HepG2 (cell line): ENCODE data around the gene SLC35B1. TPM values are rescaled to one million over a fixed set of nuclear protein-coding genes. Genes with fewer than 3 reads are reported as not detected.

Experiments used
- BHLHE40 ChIP-seq: IDR thresholded peaks from 2 replicates; pipeline ENCODE4 v1.6.1; 2011; ENCODE audit warnings: low read length, improper control_type of control experiment
- JDP2 ChIP-seq: sonication (generic); formaldehyde crosslinking; IDR thresholded peaks from 2 replicates; pipeline ENCODE4 v1.8.1; 2022; ENCODE audit warnings: missing genetic modification reagents, borderline replicate concordance
- MIER2 ChIP-seq: IDR thresholded peaks from 2 replicates; pipeline ENCODE4 v1.6.1; 2016; ENCODE audit warnings: missing biosample characterization, missing genetic modification reagents
- MTF2 ChIP-seq: sonication (generic); formaldehyde crosslinking; IDR thresholded peaks from 2 replicates; pipeline ENCODE4 v1.5.0; 2020; ENCODE audit warnings: missing genetic modification reagents, borderline replicate concordance
- PBX3 ChIP-seq: sonication (generic); formaldehyde crosslinking; IDR thresholded peaks from 2 replicates; pipeline ENCODE4 v1.8.1; 2023; ENCODE audit warnings: missing genetic modification reagents, inconsistent platforms, borderline replicate concordance
- SMAD9 ChIP-seq: sonication (generic); formaldehyde crosslinking; IDR thresholded peaks from 2 replicates; pipeline ENCODE4 v1.5.1; 2020; ENCODE audit warnings: mild to moderate bottlenecking, missing genetic modification reagents
- ZMYM2 ChIP-seq: sonication (generic); formaldehyde crosslinking; IDR thresholded peaks from 2 replicates; pipeline ENCODE4 v1.8.0; 2022; ENCODE audit warnings: mild to moderate bottlenecking, missing genetic modification reagents
- ZNF24 ChIP-seq: fragments of 450-650 bp; IDR thresholded peaks from 2 replicates; pipeline ENCODE4 v1.6.1; 2017; ENCODE audit warnings: antibody characterized with exemption, mild to moderate bottlenecking
- ZNF354B ChIP-seq: sonication (generic); formaldehyde crosslinking; IDR thresholded peaks from 2 replicates; pipeline ENCODE4 v1.8.0; 2022; ENCODE audit warnings: mild to moderate bottlenecking, missing genetic modification reagents
- ZNF530 ChIP-seq: sonication (generic); formaldehyde crosslinking; IDR thresholded peaks from 2 replicates; pipeline ENCODE4 v1.5.0; 2020; ENCODE audit warnings: low read depth, mild to moderate bottlenecking, missing genetic modification reagents
- ZNF563 ChIP-seq: sonication (generic); formaldehyde crosslinking; IDR thresholded peaks from 2 replicates; pipeline ENCODE4 v1.8.0; 2022; ENCODE audit warnings: mild to moderate bottlenecking, moderate library complexity, missing genetic modification reagents
- ZNF646 ChIP-seq: sonication (generic); formaldehyde crosslinking; IDR thresholded peaks from 2 replicates; pipeline ENCODE4 v1.9.0; 2021; ENCODE audit warnings: mild to moderate bottlenecking, missing genetic modification reagents
- ZNF772 ChIP-seq: sonication (generic); formaldehyde crosslinking; IDR thresholded peaks from 2 replicates; pipeline ENCODE4 v1.5.0; 2020; ENCODE audit warnings: mild to moderate bottlenecking, missing genetic modification reagents
- polyA plus RNA-seq, 8 experiments: library from polyadenylated mRNA; depleted of rRNA in 3 of 8; stranded (reverse) in 7 of 8; unstranded in 1 of 8; fragments of >200 nt; fragmentation: Illumina TruSeq in 4 of 8; extraction: Trizol in 4 of 8; gene quantifications; 2 replicates each; pipeline versions ENCODE4 v1.2.1 to v1.2.3, GENCODE V29; 2011 to 2016; ENCODE audit warnings: low read depth in 4 of 8, missing spikeins in 1 of 8, mixed read lengths in 1 of 8; ENCODE audit not compliant: insufficient read depth in 1 of 8
- total RNA-seq, 5 experiments: library from RNA; depleted of rRNA; stranded (reverse); fragments of >200 nt; fragmentation: Illumina TruSeq; extraction: Trizol; gene quantifications; 2 replicates each; pipeline ENCODE4 v1.2.3, GENCODE V29; 2016; ENCODE audit warnings: low read depth in 1 of 5
- TF ChIP-seq, protein P1 (sequence below): sonication (generic); formaldehyde crosslinking; IDR thresholded peaks from 2 replicates; pipeline ENCODE4 v1.5.1; 2020; ENCODE audit warnings: mild to moderate bottlenecking, missing genetic modification reagents, borderline replicate concordance

Gene SLC35B1
- total and polyA plus RNA-seq, 2 of the 13 experiments (the other 11 are each of a cell fraction or from before 2014, with no cell fraction given): 99.6 to 113 TPM

DNA sequence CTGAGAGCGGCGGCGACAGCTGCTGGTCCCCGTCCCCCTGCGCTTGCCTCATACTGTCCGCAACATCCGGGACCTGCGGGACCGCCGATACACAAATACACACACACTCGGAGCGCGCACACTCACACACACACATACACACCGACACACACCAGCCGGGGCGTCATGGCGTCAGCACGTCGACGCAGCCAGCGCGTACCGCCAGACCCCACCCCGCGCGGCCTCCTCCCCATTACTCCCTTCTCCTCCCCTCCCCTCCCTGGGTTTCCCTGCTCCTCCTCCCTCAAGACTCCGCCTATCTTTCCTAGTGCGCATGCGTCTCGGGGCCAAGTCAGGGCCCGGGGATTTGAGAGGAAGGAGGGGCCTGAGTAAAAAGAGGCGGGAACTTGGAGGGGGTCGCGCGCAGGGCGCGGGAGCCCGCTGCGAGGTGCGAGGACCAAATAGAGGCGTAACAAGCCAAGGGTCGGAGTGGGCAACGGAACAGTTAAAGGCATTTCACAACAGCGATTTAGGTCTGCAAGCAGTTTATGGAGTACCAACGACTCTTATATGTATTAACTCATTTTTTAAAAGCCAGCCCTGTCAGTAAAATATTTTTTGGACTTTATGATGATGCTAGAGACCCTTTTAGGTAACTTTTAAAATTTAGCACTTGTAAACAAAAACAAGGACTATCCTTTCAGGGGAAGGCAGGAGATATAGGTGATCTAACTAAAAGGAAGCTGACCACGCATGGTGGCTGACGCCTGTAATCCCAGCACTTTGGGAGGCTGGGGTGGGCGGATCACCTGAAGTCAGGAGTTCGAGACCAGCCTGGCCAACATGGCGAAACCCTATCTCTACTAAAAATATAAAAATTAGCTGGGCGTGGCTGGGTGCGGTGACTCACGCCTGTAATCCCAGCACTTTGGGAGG is 29.6 kb downstream of the SLC35B1 start, which contains the start of gene SPOP (continued):
- TF ChIP-seq ZNF646 (CRISPR knock-in tag) (peak; percentile 100), MTF2 (CRISPR knock-in tag) (peak; percentile 77; the same call in 1 of the 2 replicates), PBX3 (CRISPR knock-in tag) (peak; percentile 66), ZNF354B (CRISPR knock-in tag) (peak; percentile 88), ZNF530 (CRISPR knock-in tag) (no peak; the same call in 1 of the 2 replicates), ZMYM2 (CRISPR knock-in tag) (peak; percentile 99), SMAD9 (CRISPR knock-in tag) (no peak), JDP2 (CRISPR knock-in tag) (peak; percentile 82), BHLHE40 (no peak; the same call in 1 of the 2 replicates), ZNF772 (CRISPR knock-in tag) (peak; percentile 99), MIER2 (CRISPR knock-in tag) (0 out of 2 replicates have a peak, but pooled peaks have one; percentile 63), ZNF24 (peak; percentile 75), ZNF563 (peak; percentile 98)
- TF ChIP-seq, protein P1, sequence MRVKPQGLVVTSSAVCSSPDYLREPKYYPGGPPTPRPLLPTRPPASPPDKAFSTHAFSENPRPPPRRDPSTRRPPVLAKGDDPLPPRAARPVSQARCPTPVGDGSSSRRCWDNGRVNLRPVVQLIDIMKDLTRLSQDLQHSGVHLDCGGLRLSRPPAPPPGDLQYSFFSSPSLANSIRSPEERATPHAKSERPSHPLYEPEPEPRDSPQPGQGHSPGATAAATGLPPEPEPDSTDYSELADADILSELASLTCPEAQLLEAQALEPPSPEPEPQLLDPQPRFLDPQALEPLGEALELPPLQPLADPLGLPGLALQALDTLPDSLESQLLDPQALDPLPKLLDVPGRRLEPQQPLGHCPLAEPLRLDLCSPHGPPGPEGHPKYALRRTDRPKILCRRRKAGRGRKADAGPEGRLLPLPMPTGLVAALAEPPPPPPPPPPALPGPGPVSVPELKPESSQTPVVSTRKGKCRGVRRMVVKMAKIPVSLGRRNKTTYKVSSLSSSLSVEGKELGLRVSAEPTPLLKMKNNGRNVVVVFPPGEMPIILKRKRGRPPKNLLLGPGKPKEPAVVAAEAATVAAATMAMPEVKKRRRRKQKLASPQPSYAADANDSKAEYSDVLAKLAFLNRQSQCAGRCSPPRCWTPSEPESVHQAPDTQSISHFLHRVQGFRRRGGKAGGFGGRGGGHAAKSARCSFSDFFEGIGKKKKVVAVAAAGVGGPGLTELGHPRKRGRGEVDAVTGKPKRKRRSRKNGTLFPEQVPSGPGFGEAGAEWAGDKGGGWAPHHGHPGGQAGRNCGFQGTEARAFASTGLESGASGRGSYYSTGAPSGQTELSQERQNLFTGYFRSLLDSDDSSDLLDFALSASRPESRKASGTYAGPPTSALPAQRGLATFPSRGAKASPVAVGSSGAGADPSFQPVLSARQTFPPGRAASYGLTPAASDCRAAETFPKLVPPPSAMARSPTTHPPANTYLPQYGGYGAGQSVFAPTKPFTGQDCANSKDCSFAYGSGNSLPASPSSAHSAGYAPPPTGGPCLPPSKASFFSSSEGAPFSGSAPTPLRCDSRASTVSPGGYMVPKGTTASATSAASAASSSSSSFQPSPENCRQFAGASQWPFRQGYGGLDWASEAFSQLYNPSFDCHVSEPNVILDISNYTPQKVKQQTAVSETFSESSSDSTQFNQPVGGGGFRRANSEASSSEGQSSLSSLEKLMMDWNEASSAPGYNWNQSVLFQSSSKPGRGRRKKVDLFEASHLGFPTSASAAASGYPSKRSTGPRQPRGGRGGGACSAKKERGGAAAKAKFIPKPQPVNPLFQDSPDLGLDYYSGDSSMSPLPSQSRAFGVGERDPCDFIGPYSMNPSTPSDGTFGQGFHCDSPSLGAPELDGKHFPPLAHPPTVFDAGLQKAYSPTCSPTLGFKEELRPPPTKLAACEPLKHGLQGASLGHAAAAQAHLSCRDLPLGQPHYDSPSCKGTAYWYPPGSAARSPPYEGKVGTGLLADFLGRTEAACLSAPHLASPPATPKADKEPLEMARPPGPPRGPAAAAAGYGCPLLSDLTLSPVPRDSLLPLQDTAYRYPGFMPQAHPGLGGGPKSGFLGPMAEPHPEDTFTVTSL (CRISPR knock-in tag): peak; percentile 82
